K562 (cell line): ENCODE results near the gene SGMS1. TPM values are rescaled to one million over a fixed set of nuclear protein-coding genes. Genes with fewer than 3 reads are reported as not detected.
A peak's percentile ranks its signal among the peaks of the same experiment; 100 is the strongest.

Source experiments
- CHD2 ChIP-seq: IDR thresholded peaks from 2 replicates; pipeline ENCODE4 v1.6.1; 2011; ENCODE audit warnings: low read depth, low read length
- CREM ChIP-seq: IDR thresholded peaks from 2 replicates; pipeline ENCODE4 v1.6.1; 2014; ENCODE audit warnings: antibody characterized with exemption, low read depth
- FOXK1 ChIP-seq: sonication (generic); formaldehyde crosslinking; IDR thresholded peaks from 2 replicates; pipeline ENCODE4 v1.8.0; 2022; ENCODE audit warnings: missing genetic modification reagents, mild to moderate bottlenecking, borderline replicate concordance
- FUS ChIP-seq: fragments of 200-400 bp; formaldehyde crosslinking; optimal IDR thresholded peaks from 2 replicates; pipeline ENCODE3; 2017; ENCODE audit warnings: low read depth, low read length
- GATA2 ChIP-seq: sonication (generic); formaldehyde crosslinking; IDR thresholded peaks from 2 replicates; pipeline ENCODE4 v1.4.0; 2020; ENCODE audit warnings: mild to moderate bottlenecking, missing genetic modification reagents
- HDAC1 ChIP-seq, 2 experiments: fragments of 450-650 bp; IDR thresholded peaks; 2 replicates each; pipeline ENCODE4 v1.6.1; 2016 to 2017; ENCODE audit warnings: inconsistent platforms in 1 of 2, mild to moderate bottlenecking in 1 of 2, moderate library complexity in 1 of 2
- HDAC8 ChIP-seq: fragments of 450-650 bp; IDR thresholded peaks from 2 replicates; pipeline ENCODE4 v1.6.1; 2016; ENCODE audit warnings: mild to moderate bottlenecking, missing genetic modification characterization, moderate library complexity, missing compliant biosample characterization
- KLF13 ChIP-seq: fragments of 450-650 bp; IDR thresholded peaks from 2 replicates; pipeline ENCODE4 v1.6.1; 2016; ENCODE audit warnings: missing genetic modification characterization, low read depth, mild to moderate bottlenecking, missing compliant biosample characterization, moderate library complexity, borderline replicate concordance
- MAFK ChIP-seq: IDR thresholded peaks from 2 replicates; pipeline ENCODE4 v1.6.1; 2011; ENCODE audit warnings: low read length, improper control_type of control experiment
- MECOM ChIP-seq: fragments of 250-450 bp; sonication (Bioruptor Pico); IDR thresholded peaks from 2 replicates; pipeline ENCODE4 v1.8.0; 2022; ENCODE audit warnings: inconsistent platforms
- MYBL2 ChIP-seq, 2 experiments: fragments of 450-650 bp in 1 of 2; sonication (generic) in 1 of 2; formaldehyde crosslinking in 1 of 2; IDR thresholded peaks; 2 replicates each; pipeline versions ENCODE4 v1.6.1 to v1.8.1; 2017 to 2022; ENCODE audit warnings: borderline replicate concordance in 1 of 2, inconsistent platforms in 1 of 2, low read depth in 1 of 2, mild to moderate bottlenecking in 1 of 2, missing genetic modification reagents in 1 of 2, moderate library complexity in 1 of 2
- NRF1 ChIP-seq, 2 experiments: fragments of 450-650 bp; IDR thresholded peaks in 1 of 2; conservative IDR thresholded peaks in 1 of 2; 2 replicates each; pipeline ENCODE4 v1.6.1; 2014; ENCODE audit warnings: mild to moderate bottlenecking in 2 of 2
- POLR2AphosphoS2 ChIP-seq: IDR thresholded peaks from 2 replicates; pipeline ENCODE4 v1.6.1; 2012; ENCODE audit warnings: low read length, improper control_type of control experiment
- PTRF ChIP-seq: fragments of 450-650 bp; IDR thresholded peaks from 2 replicates; pipeline ENCODE4 v1.6.1; 2016; ENCODE audit warnings: mild to moderate bottlenecking, missing genetic modification characterization, missing compliant biosample characterization
- SOX6 ChIP-seq: fragments of 450-650 bp; IDR thresholded peaks from 2 replicates; pipeline ENCODE4 v1.6.1; 2014; ENCODE audit warnings: mild to moderate bottlenecking
- TAF15 ChIP-seq: fragments of 200-400 bp; formaldehyde crosslinking; IDR thresholded peaks from 2 replicates; pipeline ENCODE4 v1.6.1; 2017; ENCODE audit warnings: mild to moderate bottlenecking, low read depth, low read length, moderate library complexity
- TEAD4 ChIP-seq, 2 experiments: sonication (generic) in 1 of 2; formaldehyde crosslinking in 1 of 2; IDR thresholded peaks; 2 replicates each; pipeline versions ENCODE4 v1.6.1 to v1.8.0; 2012 to 2022; ENCODE audit warnings: borderline replicate concordance in 1 of 2, inconsistent platforms in 1 of 2, low read length in 1 of 2, mild to moderate bottlenecking in 1 of 2, missing genetic modification reagents in 1 of 2
- U2AF2 ChIP-seq: fragments of 200-400 bp; formaldehyde crosslinking; optimal IDR thresholded peaks from 2 replicates; pipeline ENCODE3; 2017; ENCODE audit warnings: low read depth, mild to moderate bottlenecking, low read length
- ZBTB8A ChIP-seq: fragments of 450-650 bp; IDR thresholded peaks from 2 replicates; pipeline ENCODE4 v1.6.1; 2018; ENCODE audit warnings: mild to moderate bottlenecking, moderate library complexity; ENCODE audit not compliant: partially characterized antibody
- ZNF121 ChIP-seq: sonication (generic); formaldehyde crosslinking; conservative IDR thresholded peaks from 2 replicates; pipeline ENCODE4 v1.8.0; 2022; ENCODE audit warnings: missing genetic modification reagents
- ZNF124 ChIP-seq: sonication (generic); formaldehyde crosslinking; IDR thresholded peaks from 2 replicates; pipeline ENCODE4 v1.8.1; 2022; ENCODE audit warnings: missing genetic modification reagents
- ZNF143 ChIP-seq: sonication (generic); formaldehyde crosslinking; IDR thresholded peaks from 2 replicates; pipeline ENCODE4 v1.9.0; 2022; ENCODE audit warnings: mild to moderate bottlenecking, missing genetic modification reagents
- ZNF165 ChIP-seq: fragments of 250-450 bp; sonication (Bioruptor Pico); IDR thresholded peaks from 2 replicates; pipeline ENCODE4 v1.4.0; 2020; ENCODE audit warnings: borderline replicate concordance
- polyA plus RNA-seq, 8 experiments: library from polyadenylated mRNA; depleted of rRNA in 4 of 8; stranded (reverse) in 5 of 8; unstranded in 3 of 8; fragments of >200 nt; fragmentation: Nextera tagmentation in 2 of 8; fragmentation: Illumina TruSeq in 1 of 8; extraction: Ambion mirVana in 2 of 8; extraction: Trizol in 1 of 8; gene quantifications; 2 replicates each; pipeline versions ENCODE4 v1.2.1 to v1.2.3, GENCODE V29; 2011 to 2014; ENCODE audit warnings: inconsistent platforms in 1 of 8, missing spikeins in 1 of 8
- total RNA-seq, 7 experiments: library from RNA; depleted of rRNA in 6 of 7; stranded (reverse); fragments of >200 nt in 6 of 7; fragmentation: Illumina TruSeq in 2 of 7; extraction: Trizol in 2 of 7; gene quantifications; 2 replicates each; pipeline versions ENCODE4 v1.2.1 to v1.2.3, GENCODE V29; 2011 to 2021; ENCODE audit warnings: low replicate concordance in 1 of 7
- TF ChIP-seq, protein P1 (sequence below): sonication (generic); formaldehyde crosslinking; IDR thresholded peaks from 2 replicates; pipeline ENCODE4 v1.8.1; 2023; ENCODE audit warnings: mild to moderate bottlenecking, missing genetic modification reagents
- TF ChIP-seq, protein P2 (sequence below): fragments of 450-650 bp; IDR thresholded peaks from 2 replicates; pipeline ENCODE4 v1.6.1; 2016; ENCODE audit warnings: low read depth, mild to moderate bottlenecking, moderate library complexity
- TF ChIP-seq, protein P3 (sequence below): conservative IDR thresholded peaks from 2 replicates; pipeline ENCODE4 v1.6.1; 2011; ENCODE audit warnings: low read depth, mild to moderate bottlenecking, low read length; ENCODE audit not compliant: control insufficient read depth

SGMS1 gene
- total and polyA plus RNA-seq, 9 of the 15 experiments (the other 6 are each of a cell fraction or from before 2014, with no cell fraction given) = 22.6 to 232 (median 82.2) TPM

DNA sequence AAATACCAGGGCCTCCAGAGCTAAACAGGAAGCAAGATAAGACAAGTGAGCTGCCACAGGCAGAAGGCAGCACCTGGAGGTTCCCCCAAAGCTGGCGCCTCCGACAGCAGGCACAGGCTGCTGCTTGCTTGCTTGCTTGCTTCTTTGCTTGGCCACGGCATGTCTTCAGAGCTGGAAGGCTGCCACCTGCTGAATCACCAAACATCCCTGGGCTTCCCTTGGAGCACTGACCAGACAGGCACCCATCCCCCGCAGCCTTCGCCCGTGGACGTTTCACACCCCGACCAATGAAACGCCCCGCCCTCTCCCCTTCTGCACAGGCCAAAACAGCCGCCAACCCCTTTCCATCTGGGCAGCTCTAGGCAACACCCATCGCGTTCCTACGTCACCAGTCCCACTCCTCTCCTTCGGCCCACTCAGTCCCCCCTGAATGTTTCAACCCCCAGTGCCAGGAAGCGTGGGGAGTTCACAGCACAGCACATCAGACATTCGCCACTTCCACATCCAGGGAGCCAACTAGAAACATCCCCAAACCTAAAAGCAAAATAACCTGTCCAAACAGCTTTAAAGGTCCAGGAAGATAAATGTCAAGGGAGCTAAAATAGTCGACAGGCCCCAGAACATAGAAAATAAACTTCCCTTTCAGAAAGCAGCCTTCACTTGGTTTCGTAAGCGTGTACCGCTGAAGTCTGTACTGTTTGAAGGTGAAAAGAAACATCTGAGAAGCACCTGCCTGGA lies 1.6 kb downstream of the SGMS1 start (continued):
- no peak for TF ChIP-seq KLF13 (tag)
- peak; percentile 18; the same call in 1 of the 2 replicates for TF ChIP-seq ZNF165 (CRISPR knock-in tag)
- peak; percentile 73 for TF ChIP-seq SOX6
- no peak for TF ChIP-seq ZBTB8A
- TF ChIP-seq MAFK = peak; percentile 60
- no peak for TF ChIP-seq U2AF2
- TF ChIP-seq ZNF143 = no peak
- TF ChIP-seq ZNF121 = no peak
- no peak for TF ChIP-seq HDAC8 (tag)
- TF ChIP-seq ZNF124 (CRISPR knock-in tag) = no peak
- no peak for TF ChIP-seq MYBL2 (IDR thresholded peaks at IDR 0.05; ENCODE audit: low read depth)
- no peak for TF ChIP-seq MYBL2 (CRISPR knock-in tag; IDR thresholded peaks at IDR 0.05; ENCODE audit: borderline replicate concordance)
- TF ChIP-seq HDAC1 (IDR thresholded peaks at IDR 0.05) = peak in 1 of 2 experiments; percentile 93; a peak in 2 of 4 replicates
- no peak for TF ChIP-seq PTRF
- no peak for TF ChIP-seq TAF15
- no peak; the same call in 1 of the 2 replicates for TF ChIP-seq TEAD4 (IDR thresholded peaks at IDR 0.05; ENCODE audit: low read length)
- no peak for TF ChIP-seq TEAD4 (CRISPR knock-in tag; IDR thresholded peaks at IDR 0.05; ENCODE audit: borderline replicate concordance)
- TF ChIP-seq CREM = peak; percentile 87
- TF ChIP-seq FOXK1 (CRISPR knock-in tag) = 0 out of 2 replicates have a peak, but pooled peaks have one; percentile 4
- TF ChIP-seq, protein P1, sequence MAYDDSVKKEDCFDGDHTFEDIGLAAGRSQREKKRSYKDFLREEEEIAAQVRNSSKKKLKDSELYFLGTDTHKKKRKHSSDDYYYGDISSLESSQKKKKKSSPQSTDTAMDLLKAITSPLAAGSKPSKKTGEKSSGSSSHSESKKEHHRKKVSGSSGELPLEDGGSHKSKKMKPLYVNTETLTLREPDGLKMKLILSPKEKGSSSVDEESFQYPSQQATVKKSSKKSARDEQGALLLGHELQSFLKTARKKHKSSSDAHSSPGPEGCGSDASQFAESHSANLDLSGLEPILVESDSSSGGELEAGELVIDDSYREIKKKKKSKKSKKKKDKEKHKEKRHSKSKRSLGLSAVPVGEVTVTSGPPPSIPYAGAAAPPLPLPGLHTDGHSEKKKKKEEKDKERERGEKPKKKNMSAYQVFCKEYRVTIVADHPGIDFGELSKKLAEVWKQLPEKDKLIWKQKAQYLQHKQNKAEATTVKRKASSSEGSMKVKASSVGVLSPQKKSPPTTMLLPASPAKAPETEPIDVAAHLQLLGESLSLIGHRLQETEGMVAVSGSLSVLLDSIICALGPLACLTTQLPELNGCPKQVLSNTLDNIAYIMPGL (CRISPR knock-in tag) = no peak; the same call in 1 of the 2 replicates
- TF ChIP-seq GATA2 = peak; percentile 28; the same call in 1 of the 2 replicates
- TF ChIP-seq FUS = no peak
- TF ChIP-seq, protein P2, sequence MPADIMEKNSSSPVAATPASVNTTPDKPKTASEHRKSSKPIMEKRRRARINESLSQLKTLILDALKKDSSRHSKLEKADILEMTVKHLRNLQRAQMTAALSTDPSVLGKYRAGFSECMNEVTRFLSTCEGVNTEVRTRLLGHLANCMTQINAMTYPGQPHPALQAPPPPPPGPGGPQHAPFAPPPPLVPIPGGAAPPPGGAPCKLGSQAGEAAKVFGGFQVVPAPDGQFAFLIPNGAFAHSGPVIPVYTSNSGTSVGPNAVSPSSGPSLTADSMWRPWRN = no peak
- TF ChIP-seq NRF1 (conservative IDR thresholded peaks at IDR 0.05 in 1 of 2, IDR thresholded peaks at IDR 0.05 in 1 of 2) = peak; percentile 19 to 21; a peak in 2 of 4 replicates
- no peak for TF ChIP-seq MECOM
- TF ChIP-seq, protein P3, sequence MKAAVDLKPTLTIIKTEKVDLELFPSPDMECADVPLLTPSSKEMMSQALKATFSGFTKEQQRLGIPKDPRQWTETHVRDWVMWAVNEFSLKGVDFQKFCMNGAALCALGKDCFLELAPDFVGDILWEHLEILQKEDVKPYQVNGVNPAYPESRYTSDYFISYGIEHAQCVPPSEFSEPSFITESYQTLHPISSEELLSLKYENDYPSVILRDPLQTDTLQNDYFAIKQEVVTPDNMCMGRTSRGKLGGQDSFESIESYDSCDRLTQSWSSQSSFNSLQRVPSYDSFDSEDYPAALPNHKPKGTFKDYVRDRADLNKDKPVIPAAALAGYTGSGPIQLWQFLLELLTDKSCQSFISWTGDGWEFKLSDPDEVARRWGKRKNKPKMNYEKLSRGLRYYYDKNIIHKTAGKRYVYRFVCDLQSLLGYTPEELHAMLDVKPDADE = peak; percentile 72
- no peak for TF ChIP-seq POLR2AphosphoS2
- no peak for TF ChIP-seq CHD2
